ENCODE data around the gene SPATS2L. TPM values are rescaled to one million over a fixed set of nuclear protein-coding genes. Genes with fewer than 3 reads are reported as not detected.

SPATS2L gene
- total RNA-seq, 4 donors from 2014 or later: 99.0 to 142 (median 124) TPM

- no peak for DNase-seq
- H3K4me1 ChIP-seq: no peaks in the 10 kb centered on the region
- no peak overlapping the region for H3K4me3 ChIP-seq
- no peaks in the 10 kb centered on the region for H3K27me3 ChIP-seq
- TF ChIP-seq, protein P1, sequence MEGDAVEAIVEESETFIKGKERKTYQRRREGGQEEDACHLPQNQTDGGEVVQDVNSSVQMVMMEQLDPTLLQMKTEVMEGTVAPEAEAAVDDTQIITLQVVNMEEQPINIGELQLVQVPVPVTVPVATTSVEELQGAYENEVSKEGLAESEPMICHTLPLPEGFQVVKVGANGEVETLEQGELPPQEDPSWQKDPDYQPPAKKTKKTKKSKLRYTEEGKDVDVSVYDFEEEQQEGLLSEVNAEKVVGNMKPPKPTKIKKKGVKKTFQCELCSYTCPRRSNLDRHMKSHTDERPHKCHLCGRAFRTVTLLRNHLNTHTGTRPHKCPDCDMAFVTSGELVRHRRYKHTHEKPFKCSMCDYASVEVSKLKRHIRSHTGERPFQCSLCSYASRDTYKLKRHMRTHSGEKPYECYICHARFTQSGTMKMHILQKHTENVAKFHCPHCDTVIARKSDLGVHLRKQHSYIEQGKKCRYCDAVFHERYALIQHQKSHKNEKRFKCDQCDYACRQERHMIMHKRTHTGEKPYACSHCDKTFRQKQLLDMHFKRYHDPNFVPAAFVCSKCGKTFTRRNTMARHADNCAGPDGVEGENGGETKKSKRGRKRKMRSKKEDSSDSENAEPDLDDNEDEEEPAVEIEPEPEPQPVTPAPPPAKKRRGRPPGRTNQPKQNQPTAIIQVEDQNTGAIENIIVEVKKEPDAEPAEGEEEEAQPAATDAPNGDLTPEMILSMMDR (IDR thresholded peaks at IDR 0.05): no peak
- no peak for TF ChIP-seq POLR2A (IDR thresholded peaks at IDR 0.05)
- H3K27ac ChIP-seq: no peak overlapping the region
- no peaks in the 10 kb centered on the region for H3K36me3 ChIP-seq
- H3K9me3 ChIP-seq: no peaks in the 10 kb centered on the region
Observed at GRCh38 chr2:200356857-200357384, 50.4 kb downstream of the SPATS2L start.

DNA sequence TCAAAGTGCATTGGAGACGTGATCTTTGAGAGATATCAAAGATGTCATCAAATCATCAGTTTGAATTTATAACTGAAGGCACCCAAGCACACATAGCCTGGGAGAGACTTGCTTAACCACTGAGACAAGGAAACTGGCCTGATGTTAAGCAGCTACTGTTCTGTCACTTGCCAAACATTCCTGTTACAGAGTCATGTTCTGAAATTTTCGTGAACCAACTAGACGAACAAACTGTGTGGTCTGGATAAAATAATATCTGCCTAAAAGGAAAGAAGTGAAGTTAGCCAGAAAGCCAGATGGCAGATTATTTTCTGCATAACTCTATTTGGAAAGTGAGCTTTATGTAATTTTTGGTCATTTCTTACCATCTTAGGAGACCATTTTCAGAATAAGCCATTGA is 51.4 kb downstream of the SPATS2L start:
- Histone ChIP-seq H3K27me3 (no peaks in the 10 kb centered on the region), H3K4me1 (no peaks in the 10 kb centered on the region), H3K4me3 (no peak overlapping the region), H3K27ac (no peak overlapping the region), H3K36me3 (no peaks in the 10 kb centered on the region), H3K9me3 (no peaks in the 10 kb centered on the region)
- DNase-seq: no peak
- TF ChIP-seq POLR2A (IDR thresholded peaks at IDR 0.05): no peak
- TF ChIP-seq, protein P1 (IDR thresholded peaks at IDR 0.05): no peak

- Histone ChIP-seq H3K4me3 (no peak overlapping the region), H3K27ac (no peak overlapping the region), H3K9me3 (no peaks in the 10 kb centered on the region), H3K4me1 (no peaks in the 10 kb centered on the region), H3K27me3 (no peaks in the 10 kb centered on the region), H3K36me3 (no peaks in the 10 kb centered on the region)
- TF ChIP-seq, protein P1 (IDR thresholded peaks at IDR 0.05): no peak
- TF ChIP-seq POLR2A (IDR thresholded peaks at IDR 0.05): no peak
- DNase-seq: no peak
Observed at GRCh38 chr2:200359552-200359951, 53.1 kb downstream of the SPATS2L start.

- TF ChIP-seq POLR2A (IDR thresholded peaks at IDR 0.05): no peak
- TF ChIP-seq, protein P1 (IDR thresholded peaks at IDR 0.05): no peak
- DNase-seq: no peak
- H3K4me3 ChIP-seq: no peak overlapping the region
- no peak overlapping the region for H3K27ac ChIP-seq
- no peaks in the 10 kb centered on the region for H3K27me3 ChIP-seq
- no peaks in the 10 kb centered on the region for H3K36me3 ChIP-seq
- no peaks in the 10 kb centered on the region for H3K9me3 ChIP-seq
- no peaks in the 10 kb centered on the region for H3K4me1 ChIP-seq
Observed at GRCh38 chr2:200360364-200360763, 53.9 kb downstream of the SPATS2L start.

GRCh38 chr2:200362202-200362917 is 55.9 kb downstream of the SPATS2L start:
- no peaks in the 10 kb centered on the region for H3K4me1 ChIP-seq
- H3K36me3 ChIP-seq: no peaks in the 10 kb centered on the region
- no peak overlapping the region for H3K27ac ChIP-seq

More at GRCh38 chr2:200362202-200362917, 55.9 kb downstream of the SPATS2L start:
- Histone ChIP-seq H3K4me3 (no peak overlapping the region), H3K9me3 (no peaks in the 10 kb centered on the region), H3K27me3 (no peaks in the 10 kb centered on the region)
- no peak for DNase-seq
- no peak for TF ChIP-seq POLR2A (IDR thresholded peaks at IDR 0.05)
- TF ChIP-seq, protein P1 (IDR thresholded peaks at IDR 0.05): no peak
